BE2C (cell line): ENCODE data around the gene NAV3.

Source experiments
- DNase-seq: peaks from one replicate; pipeline ENCODE4 v3.0.0-alpha.2; 2020
- H3K27me3 ChIP-seq: fragments of 250-450 bp; sonication (Bioruptor Pico); 2 replicates; pipeline ENCODE4 v1.5.1; 2020; ENCODE audit warnings: mild to moderate bottlenecking
- H3K36me3 ChIP-seq: fragments of 250-450 bp; sonication (Bioruptor Pico); 2 replicates; pipeline ENCODE4 v1.5.1; 2020; ENCODE audit warnings: mild to moderate bottlenecking
- H3K4me1 ChIP-seq: fragments of 250-450 bp; sonication (Bioruptor Pico); 2 replicates; pipeline ENCODE4 v1.5.1; 2020
- H3K4me3 ChIP-seq: 2 replicates; pipeline ENCODE4 v1.5.1; 2011; ENCODE audit warnings: low read depth, low read length
- H3K9me3 ChIP-seq: fragments of 250-450 bp; sonication (Bioruptor Pico); 2 replicates; pipeline ENCODE4 v1.5.1; 2020
- TF ChIP-seq, protein P1 (sequence below): IDR thresholded peaks from 2 replicates; pipeline ENCODE4 v1.5.1; 2012; ENCODE audit warnings: mild to moderate bottlenecking, low read depth, low read length

NAV3 gene

DNA sequence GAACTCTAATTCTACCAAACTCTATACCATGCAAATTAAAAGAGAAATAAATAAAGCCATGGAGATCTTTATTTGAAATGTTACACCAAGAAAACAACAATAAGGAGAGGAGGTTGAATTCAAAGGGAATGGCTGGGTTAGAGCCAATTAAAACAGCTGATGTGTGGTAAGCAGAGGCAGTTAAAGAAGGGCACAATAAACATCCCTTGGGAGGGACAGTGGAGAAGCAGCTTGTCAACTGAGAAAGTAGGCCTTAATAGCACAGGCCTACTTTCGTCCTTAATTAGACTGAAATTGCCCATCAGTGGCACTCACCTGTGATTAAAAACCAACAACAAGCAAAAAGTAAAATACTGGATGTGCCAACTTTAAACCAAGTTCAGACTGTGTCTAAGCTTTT, 16.3 kb upstream of the NAV3 start:
- Histone ChIP-seq H3K4me1 (no peaks in the 10 kb centered on the region), H3K36me3 (no peaks in the 10 kb centered on the region), H3K9me3 (no peaks in the 10 kb centered on the region), H3K27me3 (no peaks in the 10 kb centered on the region; the same call in 1 of the 2 replicates), H3K4me3 (no peak overlapping the region)
- TF ChIP-seq, protein P1, sequence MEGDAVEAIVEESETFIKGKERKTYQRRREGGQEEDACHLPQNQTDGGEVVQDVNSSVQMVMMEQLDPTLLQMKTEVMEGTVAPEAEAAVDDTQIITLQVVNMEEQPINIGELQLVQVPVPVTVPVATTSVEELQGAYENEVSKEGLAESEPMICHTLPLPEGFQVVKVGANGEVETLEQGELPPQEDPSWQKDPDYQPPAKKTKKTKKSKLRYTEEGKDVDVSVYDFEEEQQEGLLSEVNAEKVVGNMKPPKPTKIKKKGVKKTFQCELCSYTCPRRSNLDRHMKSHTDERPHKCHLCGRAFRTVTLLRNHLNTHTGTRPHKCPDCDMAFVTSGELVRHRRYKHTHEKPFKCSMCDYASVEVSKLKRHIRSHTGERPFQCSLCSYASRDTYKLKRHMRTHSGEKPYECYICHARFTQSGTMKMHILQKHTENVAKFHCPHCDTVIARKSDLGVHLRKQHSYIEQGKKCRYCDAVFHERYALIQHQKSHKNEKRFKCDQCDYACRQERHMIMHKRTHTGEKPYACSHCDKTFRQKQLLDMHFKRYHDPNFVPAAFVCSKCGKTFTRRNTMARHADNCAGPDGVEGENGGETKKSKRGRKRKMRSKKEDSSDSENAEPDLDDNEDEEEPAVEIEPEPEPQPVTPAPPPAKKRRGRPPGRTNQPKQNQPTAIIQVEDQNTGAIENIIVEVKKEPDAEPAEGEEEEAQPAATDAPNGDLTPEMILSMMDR = no peak
- DNase-seq = no peak

DNA sequence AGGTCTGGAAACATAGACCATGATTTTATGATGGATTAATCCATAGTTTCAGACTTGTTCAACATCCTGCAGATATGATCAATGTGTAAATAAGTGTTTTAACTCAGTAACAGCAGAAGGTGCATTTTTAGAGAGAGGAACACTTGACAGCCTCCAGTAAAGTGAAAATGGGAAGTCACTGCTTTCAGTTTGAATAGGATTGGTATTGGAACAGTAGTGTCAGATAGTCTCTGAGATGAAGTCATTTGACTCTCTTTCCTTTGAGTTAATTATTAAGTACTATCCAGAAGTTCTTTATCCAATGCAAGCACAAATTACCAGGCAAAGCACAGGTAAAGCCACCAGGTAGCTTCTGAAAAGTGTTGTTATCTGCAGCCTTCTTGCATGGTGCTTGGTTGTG, 14.5 kb upstream of the NAV3 start:
- no peak for DNase-seq
- no peaks in the 10 kb centered on the region; the same call in 1 of the 2 replicates for H3K27me3 ChIP-seq
- no peaks in the 10 kb centered on the region for H3K4me1 ChIP-seq
- no peaks in the 10 kb centered on the region for H3K36me3 ChIP-seq
- TF ChIP-seq, protein P1 = no peak
- H3K9me3 ChIP-seq = no peaks in the 10 kb centered on the region
- no peak overlapping the region for H3K4me3 ChIP-seq

DNA sequence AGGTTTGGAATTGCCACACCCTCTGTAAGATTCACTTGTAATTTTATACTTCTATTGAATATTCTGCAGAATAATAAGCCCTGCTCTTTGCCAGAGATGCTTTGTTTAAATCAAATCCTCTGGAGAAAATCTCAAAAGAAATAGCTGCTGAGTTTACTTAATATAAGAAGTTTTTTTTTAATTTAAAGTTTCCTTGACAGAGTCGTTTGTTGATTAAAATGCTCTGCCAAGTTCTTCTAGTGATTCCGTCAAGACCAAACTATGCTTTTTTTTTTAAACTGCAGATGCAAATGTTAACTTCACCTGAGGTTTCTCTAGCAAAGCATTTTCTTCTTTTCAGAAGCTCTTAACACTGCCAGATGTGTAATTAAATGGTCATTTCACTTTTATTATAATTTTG, 13.4 kb upstream of the NAV3 start:
- no peaks in the 10 kb centered on the region for H3K36me3 ChIP-seq
- H3K9me3 ChIP-seq = no peaks in the 10 kb centered on the region
- TF ChIP-seq, protein P1 = no peak
- DNase-seq = no peak
- H3K4me3 ChIP-seq = no peak overlapping the region
- H3K27me3 ChIP-seq = no peaks in the 10 kb centered on the region; the same call in 1 of the 2 replicates
- H3K4me1 ChIP-seq = no peaks in the 10 kb centered on the region

DNA sequence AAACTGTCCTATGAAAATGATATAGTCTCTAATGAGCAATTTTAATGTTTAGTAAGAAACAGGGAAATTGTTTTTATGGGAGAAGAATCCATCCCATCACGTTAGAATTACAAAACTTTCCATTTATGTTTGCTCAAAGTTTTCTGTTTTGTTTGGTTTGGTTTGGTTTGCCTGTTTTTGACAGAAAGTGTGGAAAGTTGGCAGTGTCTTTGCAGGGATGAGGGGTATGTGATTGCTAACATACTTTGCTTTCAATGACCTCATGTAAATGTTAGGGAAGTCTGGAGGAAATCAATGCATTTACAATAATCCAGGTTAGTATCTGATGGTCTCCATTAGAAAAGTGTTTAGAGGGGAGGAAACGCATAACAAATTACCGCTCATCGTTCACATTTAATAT, 12.3 kb upstream of the NAV3 start:
- DNase-seq = no peak
- no peaks in the 10 kb centered on the region for H3K9me3 ChIP-seq
- TF ChIP-seq, protein P1 = no peak

DNA sequence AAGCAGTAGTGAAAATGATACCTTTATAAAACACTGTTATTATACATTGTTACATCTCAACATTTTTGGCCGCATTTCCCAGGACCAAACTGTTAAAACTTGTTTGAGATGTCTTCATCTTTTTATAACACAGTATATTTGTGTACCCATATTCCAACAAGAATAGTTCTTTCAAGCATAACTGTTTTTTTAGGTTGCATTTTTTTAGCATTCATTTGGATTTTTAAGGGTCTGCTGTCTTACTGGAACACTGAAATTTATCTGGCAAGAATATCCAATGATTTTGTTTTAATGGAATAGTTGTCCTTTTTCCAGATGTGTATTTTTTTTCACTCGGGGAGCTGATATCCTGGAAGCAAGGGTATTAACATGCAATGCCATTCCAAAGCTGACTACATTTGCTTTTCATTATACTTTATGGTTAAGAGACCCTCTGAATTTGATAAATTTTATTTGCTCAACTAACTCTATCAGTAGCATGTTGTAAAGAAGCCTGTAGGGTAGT, 8.9 kb upstream of the NAV3 start:
- TF ChIP-seq, protein P1 = no peak
- no peak for DNase-seq
- no peaks in the 10 kb centered on the region for H3K36me3 ChIP-seq

More for the DNA sequence above, 12.3 kb upstream of the NAV3 start:
- H3K4me3 ChIP-seq = no peak overlapping the region
- no peaks in the 10 kb centered on the region for H3K4me1 ChIP-seq
- H3K27me3 ChIP-seq = no peaks in the 10 kb centered on the region; the same call in 1 of the 2 replicates
- H3K36me3 ChIP-seq = no peaks in the 10 kb centered on the region

DNA sequence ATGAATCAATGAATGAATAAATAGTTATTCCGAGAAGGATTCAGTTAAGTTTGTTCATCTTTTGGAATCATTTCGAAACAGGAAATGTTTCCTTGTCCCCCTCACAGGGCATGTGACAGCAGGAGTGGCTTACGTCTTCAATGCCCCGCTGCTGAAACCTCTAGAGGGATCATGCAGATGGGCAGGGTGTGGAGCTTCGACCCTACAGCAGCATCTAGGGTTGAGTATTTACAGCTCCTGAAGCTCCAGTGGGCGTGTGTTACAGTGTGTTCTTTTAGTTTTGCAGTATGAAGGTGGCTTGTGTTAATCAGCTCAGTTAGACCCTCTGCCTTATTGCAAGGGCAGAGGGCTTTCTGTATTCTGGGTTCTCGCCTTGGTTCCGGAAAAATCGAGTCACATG, 2.6 kb downstream of the NAV3 start:
- DNase-seq = no peak
- Histone ChIP-seq H3K4me3 (no peak overlapping the region), H3K4me1 (no peaks in the 10 kb centered on the region), H3K36me3 (no peaks in the 10 kb centered on the region), H3K9me3 (no peaks in the 10 kb centered on the region), H3K27me3 (no peaks in the 10 kb centered on the region)
- TF ChIP-seq, protein P1 = no peak

More for the DNA sequence above, 8.9 kb upstream of the NAV3 start:
- Histone ChIP-seq H3K9me3 (no peaks in the 10 kb centered on the region), H3K4me1 (no peaks in the 10 kb centered on the region), H3K4me3 (no peak overlapping the region), H3K27me3 (no peaks in the 10 kb centered on the region; the same call in 1 of the 2 replicates)
